Posterior cingulate gyrus (tissue), 11 donors: ENCODE measurements around the gene VPS8.

Experiments
- DNase-seq, 10 donors: peaks; one replicate each; pipeline versions ENCODE4 v3.0.0 to v3.0.0-alpha.2; 2020 to 2021; ENCODE audit warnings: mixed read lengths in 3 of 10
- intact Hi-C: fragments of 100-400 bp; cut with DNase I; formaldehyde crosslinking; loops from one replicate; pipeline ENCODE4 v1.15.1; 2023

Gene VPS8

GRCh38 chr3:184811999-184812661, at the start of gene VPS8:
TSS of gene VPS8 (plus strand) at chr3:184812166. CDS start at chr3:184824633, 12,467 bp downstream.
- DNase-seq = peak; percentile 93 to 99 (median 96)
- intact Hi-C loops = no loop called here

GRCh38 chr3:184764191-184764590, 47.8 kb upstream of the VPS8 start:
- peak in 2 of 10 donors; percentile 19 to 65 for DNase-seq
- intact Hi-C loops = no loop called here

DNA sequence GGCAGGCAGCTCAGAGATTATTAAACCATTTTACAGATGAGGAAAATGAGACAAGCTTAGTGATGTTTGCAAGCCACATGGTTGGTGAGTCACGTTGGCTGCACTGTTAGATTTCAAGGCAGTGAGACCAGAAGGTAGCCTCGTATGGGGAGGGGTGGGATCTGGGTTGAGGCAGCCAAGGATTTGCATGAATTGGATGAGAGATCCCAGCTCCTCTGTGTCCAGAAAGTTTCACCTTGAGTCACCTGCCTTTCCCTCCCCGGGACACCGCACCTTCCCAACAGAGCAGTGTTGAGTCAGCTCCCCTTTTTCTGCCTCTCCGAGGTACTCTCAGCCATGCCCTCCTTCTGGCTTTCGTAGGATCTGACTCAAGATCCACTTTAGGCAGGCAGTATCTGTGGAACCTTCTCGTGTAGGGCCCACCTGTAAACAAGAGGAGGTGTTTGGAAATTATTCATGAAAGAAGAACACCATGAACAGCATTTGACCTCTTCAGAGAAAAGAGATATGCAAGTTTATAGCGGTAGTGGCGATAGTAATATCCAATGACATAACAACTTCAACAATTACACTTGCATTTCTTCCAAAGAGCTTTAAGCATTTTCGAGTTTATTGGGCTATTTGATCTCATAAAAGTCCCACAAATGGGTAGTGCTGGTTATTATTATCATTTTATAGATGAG, 46.8 kb upstream of the VPS8 start:
- DNase-seq = peak in 2 of 10 donors; percentile 36 to 46
- intact Hi-C loops = no loop called here

GRCh38 chr3:184765730-184766074, 46.3 kb upstream of the VPS8 start:
- intact Hi-C loops = no loop called here
- peak in 1 of 10 donors; percentile 52 for DNase-seq

GRCh38 chr3:184766555-184767261, 45.3 kb upstream of the VPS8 start:
- intact Hi-C loops = no loop called here
- DNase-seq = peak in 1 of 10 donors; percentile 18

GRCh38 chr3:184767377-184767776, 44.6 kb upstream of the VPS8 start:
- DNase-seq = peak in 1 of 10 donors; percentile 77
- intact Hi-C loops = no loop called here

DNA sequence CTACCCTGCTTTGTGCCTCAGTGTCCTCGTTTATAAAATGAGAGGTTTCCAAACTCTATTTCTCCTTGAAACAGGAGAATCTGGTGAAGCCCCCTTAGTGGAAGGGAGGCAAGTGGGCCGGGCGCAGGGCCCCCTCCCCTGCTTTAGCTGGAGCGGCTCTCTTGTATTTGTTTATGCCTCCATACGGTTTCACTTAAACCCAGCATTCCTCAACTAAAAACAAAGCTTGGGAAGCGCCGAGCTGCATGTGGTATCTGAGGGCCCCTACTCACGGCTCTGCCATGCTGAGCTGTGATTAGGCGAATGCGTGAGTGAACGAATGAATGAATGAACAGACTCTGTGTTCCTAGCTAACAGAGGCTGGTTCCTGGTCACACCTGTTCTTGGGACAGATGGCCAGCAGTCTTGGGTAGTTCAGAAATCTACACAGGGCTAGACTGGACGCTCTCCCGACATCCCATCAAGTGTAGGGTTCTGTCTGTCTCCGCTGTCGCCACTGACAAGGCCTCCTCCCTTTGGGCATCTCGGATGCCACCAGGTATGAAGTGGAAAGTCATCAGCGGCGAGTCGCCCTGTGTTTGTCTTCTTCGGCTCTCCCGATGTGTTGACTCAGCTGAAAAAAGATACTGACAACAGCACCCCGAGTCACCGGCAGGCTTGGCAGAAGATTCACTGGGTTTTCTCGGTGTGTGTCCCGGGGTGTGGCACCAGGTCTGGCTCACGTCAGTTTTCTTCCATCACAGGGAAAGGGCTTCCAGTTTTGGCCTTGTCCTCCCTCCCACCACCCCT, 42.4 kb upstream of the VPS8 start:
- intact Hi-C loops = no loop called here
- peak in 1 of 10 donors; percentile 56 for DNase-seq

DNA sequence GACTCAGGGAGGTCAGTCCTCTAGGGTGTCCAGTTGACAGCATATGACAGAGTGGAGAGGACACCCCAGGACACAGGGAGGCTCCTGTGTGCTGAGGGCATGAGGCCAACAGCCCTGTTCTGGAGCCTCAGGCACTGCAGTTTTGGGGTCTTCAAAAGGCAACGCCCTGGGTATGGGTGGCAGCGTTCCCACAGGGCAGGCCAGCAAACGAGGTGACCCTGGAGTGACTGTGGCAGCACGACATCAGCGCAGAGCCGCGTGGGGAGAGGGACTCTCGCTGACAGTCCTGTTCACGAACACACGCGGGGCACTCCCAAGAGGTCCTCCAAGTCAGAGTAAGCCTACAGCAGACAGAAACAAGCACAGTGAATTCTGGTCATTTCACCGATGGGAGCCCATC, 41.4 kb upstream of the VPS8 start:
- intact Hi-C loops = no loop called here
- DNase-seq = peak in 1 of 10 donors; percentile 61

DNA sequence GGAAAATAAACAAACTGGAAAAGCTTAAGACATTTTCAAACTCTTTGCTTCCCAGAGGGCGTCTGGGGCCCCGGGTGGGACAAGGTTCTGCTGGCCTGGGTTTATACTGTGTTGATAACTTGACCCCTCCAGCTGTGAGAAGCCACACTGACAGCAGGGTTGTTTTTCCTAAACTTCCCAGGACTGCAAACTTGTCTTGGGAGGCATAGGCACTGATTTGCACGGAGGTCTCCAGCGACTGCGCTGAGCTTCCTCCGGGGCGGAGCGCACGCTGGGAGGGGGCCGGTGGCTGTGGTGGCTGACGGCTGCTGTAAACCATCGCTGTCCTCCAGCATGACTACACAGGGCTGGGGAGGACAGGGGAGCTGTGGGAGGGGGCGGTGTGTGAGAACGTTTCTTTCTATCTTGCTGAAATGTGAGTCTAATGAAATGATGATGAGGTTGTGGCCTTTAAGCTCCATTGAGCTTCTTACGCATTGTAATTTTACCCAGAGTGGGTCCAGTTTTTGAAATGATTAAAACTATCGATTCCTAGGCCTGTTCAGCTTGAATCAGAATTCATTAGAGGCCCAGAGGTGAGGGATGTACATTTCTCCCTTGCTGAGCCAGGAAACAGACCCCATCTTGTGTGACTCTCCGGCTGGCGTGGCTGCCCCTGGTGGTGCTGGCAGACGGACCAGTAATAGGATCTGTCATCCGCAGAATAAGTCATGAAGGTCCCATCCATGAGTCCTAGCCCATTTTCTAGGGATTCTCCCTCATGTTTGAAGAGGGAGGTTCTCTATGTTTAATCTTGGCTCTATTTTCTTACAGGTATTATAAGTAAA, 40.5 kb upstream of the VPS8 start:
- peak in 1 of 10 donors; percentile 55 for DNase-seq
- intact Hi-C loops = no loop called here

DNA sequence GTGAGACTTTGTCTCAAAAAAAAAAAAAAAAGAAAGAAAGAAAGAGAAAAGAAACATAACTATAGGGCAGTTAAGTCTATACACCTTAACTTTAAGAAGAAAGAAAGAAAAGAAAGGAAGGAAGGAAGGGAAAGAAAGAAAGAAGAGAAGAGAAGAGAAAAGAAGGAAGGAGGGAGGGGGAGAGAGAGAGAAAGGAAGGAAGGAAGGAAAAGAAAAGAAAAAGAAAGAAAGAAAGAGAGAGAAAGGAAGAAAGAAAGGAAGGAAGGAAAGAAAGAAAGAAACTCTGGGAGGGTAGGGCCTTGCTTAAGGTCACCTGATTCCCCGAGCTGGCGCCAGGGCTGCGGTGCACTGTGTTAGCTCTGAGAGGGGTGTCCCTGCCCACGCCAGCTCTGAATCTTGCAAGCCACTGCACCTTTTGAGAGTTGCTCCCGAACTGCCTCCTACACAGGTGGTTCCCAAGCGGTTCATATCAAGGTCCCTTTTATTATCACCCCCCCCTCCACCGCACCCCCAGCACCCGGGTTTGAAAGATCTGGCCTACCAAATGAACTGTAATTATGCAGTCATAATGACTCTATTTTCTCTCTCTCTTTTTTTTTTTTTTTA, 39.2 kb upstream of the VPS8 start:
- peak in 1 of 10 donors; percentile 59 for DNase-seq
- intact Hi-C loops = no loop called here

DNA sequence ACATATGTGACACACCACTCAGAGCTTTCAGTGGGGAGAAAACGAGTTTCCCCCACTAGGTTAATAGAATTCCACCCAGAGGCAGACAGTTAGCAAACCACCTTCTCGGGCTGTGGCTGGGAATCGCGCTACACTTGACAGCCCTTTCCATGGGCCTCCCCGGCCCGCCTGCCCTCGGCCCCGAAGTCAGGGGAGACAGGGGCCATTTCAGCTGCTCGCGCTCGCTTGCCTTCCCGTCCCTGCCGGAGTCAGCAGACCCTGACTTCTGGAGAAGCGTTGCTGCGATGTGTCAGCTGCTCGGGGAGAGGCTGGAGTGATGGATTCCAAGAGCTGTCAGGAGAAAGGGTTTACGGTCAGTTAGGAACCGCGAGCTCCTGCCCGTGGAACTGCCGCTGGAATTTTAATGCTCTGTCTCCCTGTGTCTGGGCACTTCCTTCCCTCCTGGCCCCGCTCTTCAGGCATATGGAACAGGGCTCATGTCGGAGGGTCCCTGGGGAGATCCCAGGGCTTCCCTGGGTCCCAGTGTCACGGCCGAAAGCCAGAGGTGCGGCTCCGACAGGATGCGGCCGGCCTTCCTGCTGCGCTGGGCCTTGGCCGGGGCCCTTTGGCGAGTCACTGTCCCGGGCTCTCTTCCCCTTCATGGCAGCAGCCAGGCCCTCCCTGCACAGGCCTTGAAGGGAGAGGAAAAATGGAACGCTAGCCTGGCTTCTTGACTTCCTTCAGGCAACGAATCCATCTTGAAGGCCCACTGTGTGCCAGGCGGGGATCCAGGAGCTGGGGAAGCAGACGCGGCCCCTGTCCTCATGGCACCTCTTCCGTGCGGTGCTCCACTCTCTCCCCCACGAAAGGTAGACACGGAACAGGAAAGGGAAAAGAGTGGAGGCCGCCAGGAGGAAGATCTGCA, 38.4 kb upstream of the VPS8 start:
- intact Hi-C loops = no loop called here
- peak in 1 of 10 donors; percentile 75 for DNase-seq

DNA sequence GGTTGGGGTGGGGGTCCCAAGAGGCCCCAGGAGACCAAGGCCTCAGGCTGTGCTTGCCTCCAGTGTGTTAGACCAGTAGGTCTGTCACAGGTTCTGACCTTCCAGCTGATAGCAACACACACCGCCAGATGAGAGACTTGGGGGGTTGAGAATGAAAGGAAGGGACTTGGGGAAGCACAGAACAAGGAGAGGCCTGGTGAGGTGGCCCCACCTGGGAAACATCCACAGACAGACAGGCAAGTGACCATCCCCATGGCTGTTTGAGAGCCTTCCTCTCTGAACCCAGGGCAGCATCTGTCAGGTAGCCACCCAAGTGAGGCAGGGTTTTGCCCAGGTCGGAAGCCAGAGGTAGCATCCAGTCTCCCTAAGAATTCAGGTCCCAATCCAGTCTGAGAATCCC, 35.0 kb upstream of the VPS8 start:
- DNase-seq = no peak
- intact Hi-C loops = loop anchor here (1.0 to 2.0 kb wide), 2 partner anchors 50 to 216 kb away; partner anchors contain the start of gene EPHB3

DNA sequence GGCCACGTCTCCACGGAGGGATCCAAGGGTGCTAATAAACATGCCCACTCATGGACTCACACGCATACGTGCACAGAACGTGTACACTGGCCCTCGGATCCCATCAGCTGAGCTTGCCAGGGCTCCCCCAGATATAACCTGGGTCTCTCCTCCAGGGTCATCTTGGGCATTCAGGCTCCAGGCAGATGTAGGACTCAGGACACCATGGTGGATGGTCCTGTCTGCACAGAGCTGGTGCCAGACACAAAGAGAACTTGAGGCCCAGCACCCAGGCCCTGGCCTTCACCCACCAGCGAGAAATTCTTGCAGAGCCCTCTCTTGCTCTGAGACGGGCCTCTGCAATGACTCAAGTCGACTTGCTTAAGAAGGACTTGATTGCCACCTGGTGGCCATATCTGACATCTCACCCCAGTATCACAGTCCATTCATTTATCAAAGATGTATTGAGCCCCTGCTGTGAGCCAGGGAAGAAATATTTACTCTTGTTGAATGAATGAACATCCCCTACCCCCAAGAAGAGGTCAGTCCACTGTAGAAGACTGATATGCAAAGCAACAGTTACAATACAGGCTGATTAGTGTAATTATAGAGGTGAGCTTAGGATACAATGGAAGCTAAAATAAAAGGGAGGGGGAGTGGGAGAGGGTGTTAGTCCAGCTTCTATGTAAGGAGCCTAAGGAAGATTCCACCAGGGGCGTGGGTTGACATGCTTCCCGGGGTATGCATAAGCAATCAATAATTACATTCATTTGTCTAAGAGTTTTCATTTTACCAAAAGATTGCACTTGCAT, 34.2 kb upstream of the VPS8 start:
- DNase-seq = peak; percentile 54 to 97 (median 92)
- intact Hi-C loops = loop anchor here (1.0 to 2.0 kb wide), 2 partner anchors 51 to 216 kb away; partner anchors contain the start of gene EPHB3

- DNase-seq = no peak
- intact Hi-C loops = no loop called here
Observed at GRCh38 chr3:184778426-184779332, 33.3 kb upstream of the VPS8 start.

DNA sequence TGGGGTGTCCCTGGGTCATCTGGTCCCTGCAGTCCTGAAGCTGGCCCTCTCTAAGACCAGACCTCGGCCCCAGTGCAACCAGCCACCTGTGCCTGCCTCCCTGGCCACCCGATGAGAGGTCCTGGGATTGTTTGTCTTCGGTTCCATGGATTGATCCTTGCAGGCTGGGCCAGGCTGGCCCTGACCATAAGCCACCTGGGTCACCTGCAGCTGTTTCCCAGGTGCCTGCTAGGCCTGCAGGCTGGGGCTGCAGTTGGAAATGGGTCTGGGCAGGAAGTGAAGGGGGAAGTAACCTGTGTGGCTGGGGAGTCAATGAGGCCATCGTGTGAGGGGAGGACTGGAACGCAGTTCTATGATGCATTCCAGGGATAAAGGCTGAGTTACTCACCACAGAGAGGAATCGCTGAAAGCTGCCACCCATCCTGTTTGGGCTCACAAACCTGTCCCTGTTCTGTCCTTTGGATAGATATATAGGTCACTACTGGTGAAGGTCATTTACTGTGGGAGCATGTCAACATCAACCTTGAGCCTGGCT, 30.9 kb upstream of the VPS8 start:
- intact Hi-C loops = no loop called here
- DNase-seq = peak in 1 of 10 donors; percentile 16

DNA sequence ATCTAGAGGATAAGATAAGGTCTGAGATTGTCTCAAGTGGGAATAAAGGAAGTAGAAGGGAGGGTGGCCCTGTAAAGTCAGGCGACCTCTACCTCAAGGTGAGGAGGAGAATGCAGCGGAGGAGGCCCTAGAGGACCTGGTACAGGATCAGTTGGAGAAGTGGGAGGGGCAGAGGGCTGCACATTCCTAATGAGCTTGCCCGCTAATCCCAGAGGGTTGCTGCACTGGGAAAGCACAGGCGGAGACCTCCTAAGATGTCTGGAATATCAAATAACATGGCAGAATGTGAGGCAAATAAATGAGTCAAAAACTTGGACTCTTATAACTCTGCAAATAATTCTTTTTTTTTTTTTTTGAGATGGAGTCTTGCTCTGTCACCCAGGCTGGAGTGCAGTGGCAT, 30.2 kb upstream of the VPS8 start:
- intact Hi-C loops = no loop called here
- peak in 1 of 10 donors; percentile 10 for DNase-seq
